Heart left ventricle (tissue), 16 donors: ENCODE results near the gene CLDN7. TPM values are rescaled to one million over a fixed set of nuclear protein-coding genes. Genes with fewer than 3 reads are reported as not detected.

Experiments
- ATAC-seq, 4 donors: fragments of 200-7000 bp; cut with Tn5 transposase; one replicate each; pipeline ENCODE4 v1.9.1; 2020 to 2022; ENCODE audit warnings: moderate library complexity in 4 of 4, mild to moderate bottlenecking in 3 of 4, moderate number of reproducible peaks in 1 of 4
- DNase-seq, 5 donors: peaks; one replicate each; pipeline ENCODE4 v3.0.0-alpha.2; 2020
- H3K27ac ChIP-seq, 12 donors: fragments of 200-600 bp; sonication (generic) in 4 of 12; one replicate each; pipeline versions ENCODE4 v1.5.0 to v1.8.0; 2016 to 2022; ENCODE audit warnings: mild to moderate bottlenecking in 2 of 12
- H3K27me3 ChIP-seq, 9 donors: fragments of 200-600 bp; sonication (generic) in 2 of 9; one replicate each; pipeline versions ENCODE4 v1.5.1 to v1.8.0; 2016 to 2022; ENCODE audit warnings: mild to moderate bottlenecking in 3 of 9
- H3K36me3 ChIP-seq, 9 donors: fragments of 200-600 bp; sonication (generic) in 2 of 9; one replicate each; pipeline versions ENCODE4 v1.5.0 to v1.8.0; 2018 to 2022; ENCODE audit warnings: mild to moderate bottlenecking in 2 of 9
- H3K4me1 ChIP-seq, 12 donors: fragments of 200-600 bp; sonication (generic) in 4 of 12; one replicate each; pipeline versions ENCODE4 v1.5.0 to v1.8.0; 2016 to 2022; ENCODE audit warnings: mild to moderate bottlenecking in 3 of 12
- H3K4me3 ChIP-seq, 12 donors: fragments of 200-600 bp; sonication (generic) in 4 of 12; one replicate each; pipeline versions ENCODE4 v1.5.0 to v1.8.0; 2017 to 2022; ENCODE audit warnings: mild to moderate bottlenecking in 9 of 12, moderate library complexity in 4 of 12
- H3K9me3 ChIP-seq, 12 donors: fragments of 200-600 bp; sonication (generic) in 4 of 12; one replicate each; pipeline versions ENCODE4 v1.5.0 to v1.8.0; 2016 to 2022; ENCODE audit warnings: mild to moderate bottlenecking in 1 of 12
- CTCF ChIP-seq, 12 donors: fragments of 200-600 bp; sonication (generic) in 4 of 12; IDR thresholded peaks; one replicate each; pipeline versions ENCODE4 v1.5.0 to v1.8.0; 2018 to 2022; ENCODE audit warnings: antibody characterized with exemption in 12 of 12, mild to moderate bottlenecking in 5 of 12
- POLR2A ChIP-seq, 2 donors: fragments of 450-650 bp; IDR thresholded peaks; one replicate each; pipeline ENCODE4 v1.6.1; 2017; ENCODE audit warnings: antibody characterized with exemption in 2 of 2, mild to moderate bottlenecking in 2 of 2, moderate library complexity in 2 of 2
- WGBS, 4 donors: extraction: QIAGEN DNeasy Blood & Tissue Kit in 2 of 4; methylation state at CpG; one replicate each; pipeline versions ENCODE4 v1.1.5 to v1.1.7; 2013 to 2018; 5-methylcytosine and 5-hydroxymethylcytosine counted together
- intact Hi-C, 10 donors: fragments of 100-400 bp; cut with DNase I; formaldehyde crosslinking; loops; one replicate each; pipeline versions ENCODE4 v1.11.1 to v1.14.2; 2022
- polyA plus RNA-seq, 2 donors: library from polyadenylated mRNA; stranded (reverse); fragments of 200-250 nt; gene quantifications; one replicate each; pipeline ENCODE4 v1.2.3, GENCODE V29; 2013
- total RNA-seq, 9 donors: library from RNA; depleted of rRNA in 2 of 9; stranded (reverse); fragments of >200 nt in 2 of 9; fragmentation: NEBNext Ultra II Directional in 3 of 9; extraction: Animal tissue kit (Norgen Biotek cat#: 25700) in 3 of 9; gene quantifications; one replicate each; pipeline versions ENCODE4 v1.1.0 to v1.2.4, GENCODE V29; 2016 to 2023
- donor health status: ischemic (EF 13 %, LVEDD 7.1; RV severe dilation, severe dysfunction).
- donor health status: healthy with polysubstance abuse.
- donor health status: DM: no; HTN: yes; CAD: no.
- donor health status: DM: no; HTN: no; CAD: no.
- donor health status: ischemic (EF 25% LVEDD 6.9; RV normal size, moderate dysfunction).
- donor health status: ischemic (EF 25% LVEDD 5.7; RV mildly dilated, moderate dysfunction).
- donor health status: healthy.
- donor health status: DM: yes; HTN: yes; CAD: no.
- donor health status: ischemic (EF 35%, LVEDD 5.7; RV mildly dilated, moderate dysfunction).
- donor health status: nonischemic (EF 11% LVEDD 7.7; RV severe dilation, severe dysfunction).
- donor health status: DM: yes; HTN: yes; CAD: no.
- donor health status: PGD.
- donor health status: ischemic (EF 29% LVEDD 5.4; RV normal size, mild dysfunction).
- donor health status: nonischemic (EF 23%, LVEDD 6.1; RV moderate dilation, normal function).

Gene CLDN7
- total and polyA plus RNA-seq, 11 donors, result 0.36 to 2.6 (median 1.3) TPM; not detected in 2

DNA sequence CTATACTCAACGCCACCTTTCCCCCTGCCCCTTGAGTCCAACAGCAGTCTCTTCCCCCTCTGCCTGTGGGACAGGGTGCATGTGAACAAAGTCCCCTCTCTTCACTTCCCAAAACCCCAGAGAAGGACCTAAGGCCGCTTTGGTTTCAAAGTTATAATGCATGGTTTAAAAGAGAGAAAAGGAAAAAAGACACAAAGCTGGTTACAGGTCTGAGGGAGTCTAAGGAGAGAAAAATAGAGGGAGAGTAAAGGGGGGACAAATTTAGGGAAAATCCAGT, 18.9 kb downstream of the CLDN7 start:
- H3K27me3 ChIP-seq, result no peaks in the 10 kb centered on the region
- H3K27ac ChIP-seq, result peak overlapping the region; percentile 91 to 99 (median 97)
- intact Hi-C loops, result loop anchor here in 2 of 10 donors (10.0 kb wide), 2 partner anchors 331 to 601 kb away; partner anchors contain the start of gene CD68 (in 1 of the 2)
- WGBS, 4 donors, result 17 to 38% (median 28%) methylated on average over 2 of the region's 2 CpGs
- peak overlapping the region; percentile 53 to 95 (median 84) for H3K4me3 ChIP-seq
- no peak for DNase-seq
- H3K4me1 ChIP-seq, result peaks cover 5 to 37% (median 28%) of the 10 kb centered on the region in 12 donors
- TF ChIP-seq CTCF (IDR thresholded peaks at IDR 0.05), result no peak
- TF ChIP-seq POLR2A (IDR thresholded peaks at IDR 0.05), result no peak
- H3K36me3 ChIP-seq, result peaks cover 0 to 52% (median 46%) of the 10 kb centered on the region in 9 donors
- no peaks in the 10 kb centered on the region for H3K9me3 ChIP-seq
- no peak for ATAC-seq

DNA sequence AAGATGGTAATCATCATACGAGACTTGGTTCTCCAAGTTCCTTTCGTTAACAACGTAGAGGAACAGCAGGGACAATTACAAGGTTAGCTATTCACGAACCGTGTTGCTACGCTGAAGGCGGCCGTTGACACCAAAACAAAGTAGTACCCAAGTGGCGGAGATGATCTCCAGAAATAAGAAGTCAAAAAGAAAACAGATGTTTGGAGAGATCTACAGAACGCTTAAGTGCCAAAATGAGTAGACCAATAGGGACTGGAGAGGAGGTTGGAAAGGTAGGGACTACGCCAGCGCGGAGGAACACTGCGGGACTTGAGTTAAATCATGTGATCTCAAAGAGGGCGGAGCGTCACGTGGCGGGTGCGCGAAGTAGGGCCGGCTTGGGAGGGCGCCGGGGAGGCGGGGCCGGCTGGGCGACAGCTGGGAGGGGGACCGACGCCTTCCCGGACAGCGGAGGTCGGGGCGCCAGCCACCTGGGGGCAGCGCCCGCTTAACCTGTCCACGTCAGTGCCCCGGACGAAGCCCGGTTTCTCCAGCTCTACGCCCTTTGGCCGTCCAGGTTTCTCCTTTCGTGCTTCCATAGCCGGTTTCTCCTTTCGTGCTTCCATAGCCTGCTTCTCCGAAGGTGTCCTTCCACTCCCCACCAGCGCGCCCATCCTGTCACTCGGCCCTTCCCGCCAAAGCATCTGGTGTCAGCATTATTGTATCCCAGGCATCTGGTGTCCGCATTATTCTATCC, 19.4 kb downstream of the CLDN7 start:
- peak; percentile 45 to 62 (median 57) for ATAC-seq
- peak overlapping the region; percentile 53 to 95 (median 84) for H3K4me3 ChIP-seq
- DNase-seq, result peak; percentile 97 to 98 (median 97)
- H3K36me3 ChIP-seq, result peaks cover 0 to 52% (median 46%) of the 10 kb centered on the region in 9 donors
- H3K9me3 ChIP-seq, result no peaks in the 10 kb centered on the region
- peaks cover 5 to 32% (median 27%) of the 10 kb centered on the region in 12 donors for H3K4me1 ChIP-seq
- WGBS, 4 donors, result 0 to 2% (median 1%) methylated on average over 41 to 49 of the region's 49 CpGs
- H3K27me3 ChIP-seq, result no peaks in the 10 kb centered on the region
- peak overlapping the region; percentile 91 to 99 (median 97) for H3K27ac ChIP-seq
- intact Hi-C loops, result loop anchor here in 3 of 10 donors (1.0 to 10.0 kb wide), 3 partner anchors 241 to 602 kb away; partner anchors contain the start of genes CD68 (in 1 of the 3) and POLR2A (in 1 of the 3)
- TF ChIP-seq POLR2A (IDR thresholded peaks at IDR 0.05) (peak in 1 of 2 donors; percentile 67), CTCF (IDR thresholded peaks at IDR 0.05) (peak in 3 of 12 donors; percentile 23 to 29 (median 28))

DNA sequence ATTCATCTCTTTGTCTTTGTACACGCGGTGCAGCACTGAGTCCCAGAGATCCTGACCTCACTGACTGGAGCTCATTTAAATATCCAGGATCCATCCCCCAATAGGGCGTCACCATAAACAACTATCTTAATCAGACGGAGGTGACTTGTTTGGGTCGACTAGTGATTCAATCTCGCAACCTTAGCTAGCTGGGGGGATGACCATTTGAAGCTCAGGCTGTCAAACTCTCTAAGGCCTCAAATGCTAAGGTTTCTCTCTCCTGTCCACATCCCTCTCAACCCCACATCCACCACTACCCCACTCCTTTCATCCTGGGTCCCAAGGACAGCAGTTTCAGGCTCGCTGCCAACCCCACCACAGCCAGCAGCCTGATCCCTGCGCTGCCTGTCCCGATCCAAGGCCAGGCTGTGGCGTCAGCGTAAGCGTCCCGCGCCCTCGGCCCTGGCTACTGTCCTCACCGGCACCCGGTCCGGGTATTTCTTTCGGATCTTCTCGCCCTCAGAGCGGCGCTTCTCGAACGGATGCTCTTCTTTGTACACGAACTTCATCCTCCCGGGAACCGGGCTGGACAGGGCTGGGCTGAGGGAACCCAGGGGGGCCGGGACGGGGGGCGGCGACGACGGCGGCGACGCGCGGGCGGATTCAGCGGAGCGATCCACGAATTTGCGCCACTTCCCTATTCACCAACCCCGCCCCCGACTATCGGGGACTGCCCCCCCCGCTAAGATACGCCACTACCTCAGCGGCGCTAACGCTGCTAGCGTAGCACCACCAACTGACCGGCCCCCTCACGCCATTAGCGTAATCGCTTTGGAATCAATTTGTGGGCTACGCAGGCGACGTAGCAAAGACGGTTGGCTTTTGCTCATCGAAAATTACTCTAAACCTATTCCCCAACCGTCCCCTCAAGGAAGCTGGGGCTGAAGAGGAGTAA, 20.2 kb downstream of the CLDN7 start, which contains the start of gene GABARAP:
GABARAP (minus strand) TSS at position 667 of the 934 bp plus-strand sequence; CDS start at position 548, 119 bp downstream.
- DNase-seq (peak; percentile 94 to 97 (median 96)), ATAC-seq (peak; percentile 12 to 58 (median 48))
- Histone ChIP-seq H3K36me3 (peaks cover 0 to 51% (median 46%) of the 10 kb centered on the region in 9 donors), H3K4me3 (peak within 1 kb of the TSS; percentile 53 to 95 (median 84)), H3K27ac (peak within 1 kb of the TSS; percentile 91 to 99 (median 97)), H3K27me3 (no peaks in the 10 kb centered on the region), H3K9me3 (no peaks in the 10 kb centered on the region), H3K4me1 (peaks cover 5 to 36% (median 32%) of the 10 kb centered on the region in 12 donors)
- peak in 1 of 2 donors; percentile 64 for TF ChIP-seq POLR2A (IDR thresholded peaks at IDR 0.05)
- no peak for TF ChIP-seq CTCF (IDR thresholded peaks at IDR 0.05)
- 0 to 1% (median 0%) methylated on average over 36 to 62 of the region's 62 CpGs for WGBS, 4 donors
- intact Hi-C loops, result loop anchor here in 3 of 10 donors (1.0 to 10.0 kb wide), 3 partner anchors 242 to 603 kb away; partner anchors contain the start of genes CD68 (in 1 of the 3) and POLR2A (in 1 of the 3)
